ENCODE data around the gene RAD1.
"Not testable (repeated sequence)": the region's sequence is repeated elsewhere in the genome, so short reads cannot be mapped to it uniquely, and the experiment has no call there.

Gene RAD1

DNA sequence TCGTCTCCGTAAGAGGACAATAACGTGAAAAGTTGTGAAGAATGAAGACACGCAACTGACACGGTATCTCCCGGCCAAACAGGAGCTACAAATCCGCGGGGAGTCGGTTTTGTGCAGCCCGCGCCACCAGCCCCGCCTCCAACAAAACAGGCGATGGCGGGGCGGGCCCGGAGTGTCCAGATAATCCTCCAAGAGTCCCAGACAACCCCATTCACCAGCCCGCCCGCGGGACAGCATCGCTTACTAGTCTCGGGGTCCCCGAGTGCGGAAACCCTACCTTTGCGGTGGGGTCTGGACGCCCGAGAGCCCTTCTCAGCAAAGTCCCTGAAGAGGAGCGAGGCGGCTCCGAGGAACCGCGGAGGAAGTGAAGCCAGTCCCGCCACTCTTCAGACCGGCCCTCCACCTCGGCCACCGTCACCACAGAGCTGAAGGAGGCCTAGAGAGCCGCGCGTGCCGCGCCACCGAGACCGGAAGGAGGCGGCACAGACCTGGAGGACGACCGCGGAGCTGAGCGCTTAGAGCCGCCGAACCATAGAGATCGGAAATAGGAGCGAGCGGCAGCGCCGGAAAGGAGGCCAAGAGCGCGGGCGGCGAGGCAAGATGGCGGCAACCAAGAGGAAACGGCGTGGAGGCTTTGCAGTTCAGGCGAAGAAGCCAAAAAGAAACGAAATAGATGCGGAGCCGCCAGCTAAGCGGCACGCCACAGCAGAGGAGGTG lies at the start of gene RAD1, which contains the start of gene BRIX1:
Gene RAD1, minus strand, starts transcription at position 366 of the 717 bp plus-strand sequence. CDS start 612 bp downstream, outside the sequence.
Gene BRIX1, plus strand, starts transcription at position 573 of the 717 bp plus-strand sequence. Its CDS starts 28 bp downstream, at position 601.
- peak; percentile 93 for DNase-seq (ENCODE audit: low spot score)

DNA sequence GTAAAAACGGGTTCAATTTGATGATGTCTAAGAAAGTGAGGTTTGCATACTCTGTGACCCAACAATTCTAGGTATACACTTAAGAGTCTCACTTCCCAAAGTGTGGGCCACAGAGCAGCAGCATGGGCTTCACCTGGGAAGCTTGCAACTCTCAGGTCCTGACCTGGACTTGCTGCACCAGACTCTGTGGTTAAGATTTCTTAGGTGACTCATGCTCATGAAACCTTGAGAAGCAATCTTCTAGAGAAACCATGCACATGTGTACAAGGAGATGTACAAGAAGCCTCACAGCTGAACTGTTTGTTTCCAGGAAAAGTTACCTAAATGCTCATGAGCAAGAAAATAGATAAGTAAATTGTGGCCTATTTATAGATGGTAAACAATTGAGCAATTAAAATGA lies 44.0 kb upstream of the RAD1 start:
- peak; percentile 23 for DNase-seq (ENCODE audit: low spot score)

- peak; percentile 70 for DNase-seq (ENCODE audit: low spot score)
Measured at GRCh38 chr5:34957857-34958690, 42.8 kb upstream of the RAD1 start.

GRCh38 chr5:34957321-34957720 lies 42.0 kb upstream of the RAD1 start:
- peak; percentile 38 for DNase-seq (ENCODE audit: low spot score)

- DNase-seq (ENCODE audit: low spot score) = no peak
Measured at GRCh38 chr5:34944460-34945047, 29.2 kb upstream of the RAD1 start.

GRCh38 chr5:34944044-34944443 lies 28.7 kb upstream of the RAD1 start:
- no peak for DNase-seq (ENCODE audit: low spot score)

DNA sequence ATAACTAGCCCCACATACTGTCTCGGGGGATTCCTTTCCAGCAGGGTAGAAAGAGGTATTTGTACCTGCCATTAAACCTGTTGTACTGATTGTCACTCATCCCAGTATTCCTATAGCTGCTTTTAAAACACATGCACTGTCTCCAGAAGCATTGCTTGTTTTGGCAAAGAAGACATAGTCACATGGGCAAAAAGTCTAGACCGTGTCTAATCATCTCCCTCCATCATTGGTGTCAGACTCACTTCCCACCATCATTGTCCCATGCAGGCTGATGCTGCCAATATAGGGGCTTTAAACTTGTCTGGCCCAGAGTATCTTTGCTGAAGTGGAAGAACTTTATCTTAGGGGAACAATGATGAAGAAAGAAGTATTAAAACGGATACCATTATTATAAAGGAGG lies 26.6 kb upstream of the RAD1 start:
- no peak for DNase-seq (ENCODE audit: low spot score)

GRCh38 chr5:34932947-34933346 lies 17.6 kb upstream of the RAD1 start:
- no peak for DNase-seq (ENCODE audit: low spot score)

DNA sequence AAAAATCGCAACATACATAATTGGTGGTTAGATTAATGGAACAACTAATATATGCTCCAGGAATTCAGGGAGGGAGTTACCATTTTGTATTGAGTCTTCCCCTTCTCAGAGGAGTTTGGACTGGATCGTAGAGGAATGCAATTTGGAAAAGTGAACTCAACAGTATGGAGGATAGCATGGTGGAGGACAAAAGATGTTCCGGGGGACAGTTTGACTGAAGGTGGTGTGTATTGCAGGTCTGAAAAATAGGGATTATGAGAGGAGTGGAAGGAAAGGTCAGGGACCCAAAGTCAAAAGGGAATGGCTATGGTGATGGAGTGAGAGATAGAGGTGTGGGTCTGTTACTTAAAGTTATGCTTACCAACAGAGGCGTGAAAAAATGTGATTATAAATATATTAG lies 15.6 kb upstream of the RAD1 start:
- DNase-seq (ENCODE audit: low spot score) = no peak

- peak; percentile 20 for DNase-seq (ENCODE audit: low spot score)
Measured at GRCh38 chr5:34930462-34930844, 15.1 kb upstream of the RAD1 start.

GRCh38 chr5:34929720-34930461 lies 14.6 kb upstream of the RAD1 start:
- peak; percentile 88 for DNase-seq (ENCODE audit: low spot score)

- DNase-seq (ENCODE audit: low spot score) = peak; percentile 99
Measured at GRCh38 chr5:34929134-34929719, 13.9 kb upstream of the RAD1 start, which contains the start of gene DNAJC21. Gene DNAJC21 (plus strand): TSS chr5:34929559. CDS start chr5:34929820, 261 bp downstream.

GRCh38 chr5:34928267-34928666 lies 13.0 kb upstream of the RAD1 start:
- DNase-seq (ENCODE audit: low spot score) = no peak

GRCh38 chr5:34927785-34928184 lies 12.5 kb upstream of the RAD1 start:
- DNase-seq (ENCODE audit: low spot score) = no peak

DNA sequence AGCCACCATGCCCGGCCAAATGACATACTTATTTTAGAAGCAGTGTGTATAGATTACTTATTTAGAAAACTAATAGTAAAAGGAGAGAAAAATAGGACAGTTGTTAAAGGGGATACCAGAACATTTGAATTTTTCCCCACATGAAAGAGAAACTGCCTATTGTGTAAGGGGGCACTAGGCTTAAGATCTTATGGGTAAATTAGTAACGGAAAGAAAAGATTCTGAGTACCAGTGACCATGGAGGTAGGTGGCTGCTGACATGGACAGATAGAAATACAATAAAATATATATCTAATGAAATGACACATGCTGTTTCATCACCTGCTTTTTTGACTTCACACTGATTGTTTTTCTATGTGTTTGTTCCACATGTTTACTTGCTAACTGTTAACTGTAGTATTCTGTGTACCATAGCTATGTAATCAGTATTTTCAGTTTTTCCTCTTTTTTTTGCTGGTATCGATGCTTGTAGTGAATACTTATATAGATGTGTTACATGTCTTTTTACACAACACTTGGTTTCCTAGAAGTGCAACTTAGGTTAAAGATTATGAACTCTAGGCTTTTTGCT lies 11.1 kb upstream of the RAD1 start:
- DNase-seq (ENCODE audit: low spot score) = no peak

DNA sequence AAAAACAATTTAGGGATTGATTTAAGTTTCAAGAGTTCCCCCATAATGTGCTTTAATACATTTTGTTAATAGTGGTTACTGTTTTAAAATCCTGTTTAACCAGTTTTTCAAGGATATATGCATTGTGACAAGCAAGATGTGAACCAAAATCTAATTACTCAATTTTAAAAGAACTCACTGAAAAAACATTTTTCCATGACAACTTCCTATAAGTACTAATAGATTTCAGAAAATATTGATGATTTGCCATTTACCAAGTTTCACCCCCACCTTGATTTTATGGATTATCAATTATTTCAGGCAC lies 9.1 kb upstream of the RAD1 start:
- no peak for DNase-seq (ENCODE audit: low spot score)

- DNase-seq (ENCODE audit: low spot score) = peak; percentile 63
Measured at GRCh38 chr5:34923694-34924461, 8.6 kb upstream of the RAD1 start.

DNA sequence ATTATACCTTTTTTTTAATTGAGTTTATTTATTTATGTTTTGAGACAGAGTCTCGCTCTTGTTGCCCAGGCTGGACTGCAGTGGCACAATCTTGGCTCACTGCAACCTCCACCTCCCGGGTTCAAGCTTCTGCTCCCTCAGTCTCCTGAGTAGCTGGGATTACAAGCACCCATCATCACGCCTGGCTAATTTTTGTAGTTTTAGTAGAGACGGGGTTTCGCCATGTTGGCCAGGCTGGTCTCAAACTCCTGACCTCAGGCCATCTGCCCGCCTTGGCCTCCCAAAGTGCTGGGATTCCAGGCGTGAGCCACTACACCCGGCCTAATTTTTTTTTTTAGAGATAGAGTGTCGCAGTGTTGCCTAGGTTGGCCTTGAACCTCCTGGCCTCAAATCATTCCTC lies 8.0 kb upstream of the RAD1 start:
- DNase-seq (ENCODE audit: low spot score) = not testable (repeated sequence)

GRCh38 chr5:34919077-34919476 lies 3.8 kb upstream of the RAD1 start:
- no peak for DNase-seq (ENCODE audit: low spot score)

DNA sequence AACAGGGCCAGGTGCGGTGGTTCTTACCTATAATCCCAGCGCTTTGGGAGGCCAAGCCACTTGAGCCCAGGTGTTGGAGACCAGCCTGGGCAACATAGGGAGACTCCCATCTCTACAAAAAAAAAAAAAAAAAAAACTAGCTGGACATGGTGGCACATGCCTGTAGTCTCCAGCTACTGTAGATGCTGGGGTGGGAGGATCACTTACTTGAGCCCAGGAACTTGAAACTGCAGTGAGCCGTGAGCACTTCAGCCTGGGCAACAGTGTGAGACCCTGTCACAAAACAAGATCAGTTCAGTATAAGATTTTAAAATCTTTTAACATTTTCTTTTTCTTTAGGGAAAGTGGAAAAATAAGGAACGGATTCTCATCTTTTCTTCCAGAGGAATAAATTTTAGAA lies 2.7 kb upstream of the RAD1 start:
- DNase-seq (ENCODE audit: low spot score) = no peak

- DNase-seq (ENCODE audit: low spot score) = no peak
Measured at GRCh38 chr5:34916518-34916917, 1.2 kb upstream of the RAD1 start.
